Measurements from ENCODE around the gene ANKRD34A.

ANKRD34A gene

DNA sequence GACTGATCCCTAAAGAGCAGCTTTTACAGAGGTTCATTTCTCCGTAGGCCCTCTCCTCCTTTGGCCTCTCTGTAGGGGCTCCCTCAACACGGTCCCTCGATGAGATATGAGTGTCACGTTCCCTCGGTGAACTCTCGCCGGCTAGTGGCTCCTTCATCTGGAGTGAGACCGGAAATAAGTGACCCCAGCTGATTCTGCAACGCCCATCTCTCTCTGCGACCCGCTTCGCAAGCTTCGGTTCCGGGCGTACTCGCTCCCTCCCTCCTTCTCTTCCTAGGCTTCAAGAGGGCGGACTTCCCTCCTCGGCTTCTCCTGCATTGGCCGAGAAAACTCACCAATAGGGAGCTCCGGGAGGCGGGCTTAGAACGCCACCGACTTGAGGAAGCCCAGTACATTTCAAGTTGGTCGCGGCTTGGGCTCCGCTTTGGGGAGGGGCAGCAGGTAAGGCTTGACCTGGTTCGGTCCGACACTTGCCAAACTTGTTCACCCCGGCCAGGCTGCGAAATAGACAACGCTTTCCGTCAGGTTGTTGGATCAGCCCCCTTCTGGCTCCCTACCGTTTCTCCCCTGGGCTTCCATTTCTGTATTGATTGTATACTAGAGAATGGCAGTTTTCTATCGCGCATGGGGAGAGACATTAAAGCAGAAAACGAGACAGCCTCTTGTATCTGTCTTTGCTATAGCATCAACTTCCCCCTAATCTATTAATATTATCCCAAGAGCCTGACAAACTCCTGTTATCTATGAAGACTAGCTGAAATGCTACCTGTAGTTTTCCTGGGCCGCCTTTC is at the start of gene ANKRD34A, which contains the start of gene POLR3GL:
TSS of gene ANKRD34A (minus strand) at position 248 of the 791 bp plus-strand sequence. CDS start 2,816 bp downstream, outside the sequence.
TSS of gene POLR3GL (plus strand) at position 363 of the 791 bp plus-strand sequence. CDS start 10,176 bp downstream, outside the sequence.
- DNase-seq = peak; percentile 84

DNA sequence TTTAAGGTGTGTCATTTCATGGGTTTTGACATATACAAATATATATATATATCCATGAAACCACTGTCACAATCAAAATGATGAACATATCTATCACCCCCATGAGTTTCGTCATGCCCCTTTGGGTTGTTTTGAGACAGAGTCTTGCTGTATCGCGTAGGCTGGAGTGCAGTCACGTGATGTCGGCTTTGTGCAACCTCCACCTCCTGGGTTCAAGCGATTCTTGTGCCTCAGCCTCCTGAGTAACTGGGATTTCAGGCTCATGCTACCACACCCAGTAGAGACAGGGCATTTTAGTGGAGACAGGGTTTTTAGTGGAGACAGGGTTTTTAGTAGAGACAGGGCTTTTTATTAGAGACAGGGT is 49.2 kb upstream of the ANKRD34A start:
- no peak for DNase-seq

DNA sequence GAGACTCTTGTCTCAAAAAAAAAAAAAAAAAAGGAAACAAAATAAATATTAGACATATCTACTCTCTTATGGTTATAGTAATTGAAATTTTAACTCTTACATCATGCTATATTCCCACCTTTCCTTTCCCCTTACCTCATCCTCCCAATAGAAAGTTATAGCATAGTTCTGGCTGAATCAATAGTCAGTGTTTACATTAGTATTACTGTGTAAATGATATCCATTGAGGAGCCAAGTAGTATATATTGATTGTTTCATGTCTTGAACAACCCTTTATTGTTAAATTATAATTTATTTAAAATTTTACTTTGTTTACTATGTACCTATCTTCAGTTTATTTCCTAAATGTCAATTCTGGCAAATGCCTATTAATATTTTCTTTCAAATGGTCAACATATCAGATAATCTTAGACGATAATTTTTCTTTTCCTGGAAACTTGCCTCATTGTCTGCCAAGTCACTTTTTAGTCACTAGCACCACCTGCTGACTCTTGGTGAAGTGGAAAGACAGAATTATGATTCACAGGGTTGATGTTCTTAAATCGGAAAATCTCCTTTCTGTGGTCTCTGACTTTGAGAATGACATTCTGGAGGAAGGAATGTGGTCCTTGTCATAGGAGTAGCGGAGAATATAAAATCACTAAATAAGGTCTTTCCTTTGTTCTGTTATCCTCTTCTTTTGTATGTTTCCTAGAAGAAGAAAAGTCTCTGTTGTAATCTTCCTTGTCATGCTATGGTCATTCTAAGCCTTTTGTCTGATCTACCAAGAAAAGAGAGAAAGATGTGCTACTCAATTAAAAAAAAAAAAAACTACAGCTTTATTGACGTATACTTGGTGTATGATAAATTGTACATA is 48.6 kb upstream of the ANKRD34A start:
- DNase-seq = peak; percentile 69

DNA sequence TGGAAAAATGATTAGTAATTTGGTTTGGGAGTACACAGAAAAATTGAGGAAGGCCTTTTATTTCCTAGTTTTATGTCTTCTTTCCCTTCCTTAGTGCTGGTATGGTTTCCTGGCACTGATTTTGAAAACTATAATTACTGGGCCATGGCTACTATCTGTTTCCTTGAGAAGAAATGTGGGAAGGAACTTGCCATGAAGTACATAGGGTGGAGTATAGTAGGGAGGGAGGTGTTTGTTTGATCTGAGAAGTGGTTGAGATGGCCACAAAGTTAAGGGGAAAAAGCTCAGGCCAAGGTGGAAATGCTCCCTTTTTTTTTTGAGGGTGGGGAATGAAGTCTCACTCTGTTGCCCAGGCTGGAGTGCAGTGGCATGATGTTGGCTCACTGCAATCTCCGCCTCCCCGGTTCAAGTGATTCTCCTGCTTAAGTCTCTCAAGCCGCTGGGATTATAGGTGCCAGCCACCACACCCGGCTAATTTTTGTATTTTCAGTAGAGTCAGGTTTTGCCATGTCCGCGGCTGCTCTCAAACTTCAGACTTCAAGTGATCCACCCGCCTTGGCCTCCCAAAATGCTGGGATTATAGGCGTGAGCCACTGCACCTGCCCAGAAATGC is 45.9 kb upstream of the ANKRD34A start:
- no peak for DNase-seq

DNA sequence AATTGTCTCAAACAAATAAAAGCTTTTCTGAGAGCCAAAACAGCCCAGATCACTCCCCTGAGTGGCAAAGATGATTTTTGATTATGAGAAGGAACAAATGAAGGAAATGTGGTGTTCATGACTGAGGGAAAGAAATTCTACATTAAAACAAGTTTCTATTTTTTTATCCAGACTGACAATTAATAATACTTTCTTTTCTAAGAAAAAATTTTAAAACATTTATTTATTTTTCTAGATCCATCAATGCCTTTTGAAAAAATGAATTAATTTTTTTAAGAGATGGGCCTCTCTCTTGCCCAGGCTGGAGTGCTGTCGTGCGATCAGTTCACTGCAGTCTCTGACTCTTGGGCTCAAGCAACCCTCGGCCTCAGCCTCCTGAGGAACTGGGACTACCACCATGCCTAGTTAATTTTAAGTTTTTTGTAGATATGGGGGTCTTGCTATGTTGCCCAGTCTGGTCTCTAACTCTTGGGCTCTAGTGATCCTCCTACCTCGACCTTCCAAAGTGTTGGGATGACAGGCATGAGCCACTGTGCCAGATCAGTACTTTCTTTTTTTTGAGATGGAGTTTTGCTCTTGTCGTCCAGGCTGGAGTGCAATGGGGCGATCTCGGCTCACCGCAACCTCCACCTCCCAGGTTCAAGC is 43.2 kb upstream of the ANKRD34A start:
- no peak for DNase-seq

DNA sequence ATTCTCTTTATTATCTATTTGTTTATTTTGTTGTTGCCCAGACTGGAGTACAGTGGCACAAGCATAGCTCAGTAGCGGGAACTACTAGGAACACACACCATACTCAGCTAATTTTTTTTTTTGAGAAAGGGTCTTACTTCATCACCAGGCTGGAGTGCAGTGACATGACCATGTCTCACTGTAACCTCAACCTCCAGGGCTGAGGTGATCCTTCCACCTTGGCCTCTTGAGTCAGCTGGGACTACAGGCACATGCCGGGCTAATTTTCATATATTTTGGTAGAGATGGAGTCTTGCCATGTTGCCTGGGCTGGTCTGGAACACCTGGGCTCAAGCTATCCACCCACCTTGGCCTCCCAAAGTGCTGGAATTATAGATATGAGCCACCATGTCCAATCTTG is 37.3 kb upstream of the ANKRD34A start:
- DNase-seq = no peak

DNA sequence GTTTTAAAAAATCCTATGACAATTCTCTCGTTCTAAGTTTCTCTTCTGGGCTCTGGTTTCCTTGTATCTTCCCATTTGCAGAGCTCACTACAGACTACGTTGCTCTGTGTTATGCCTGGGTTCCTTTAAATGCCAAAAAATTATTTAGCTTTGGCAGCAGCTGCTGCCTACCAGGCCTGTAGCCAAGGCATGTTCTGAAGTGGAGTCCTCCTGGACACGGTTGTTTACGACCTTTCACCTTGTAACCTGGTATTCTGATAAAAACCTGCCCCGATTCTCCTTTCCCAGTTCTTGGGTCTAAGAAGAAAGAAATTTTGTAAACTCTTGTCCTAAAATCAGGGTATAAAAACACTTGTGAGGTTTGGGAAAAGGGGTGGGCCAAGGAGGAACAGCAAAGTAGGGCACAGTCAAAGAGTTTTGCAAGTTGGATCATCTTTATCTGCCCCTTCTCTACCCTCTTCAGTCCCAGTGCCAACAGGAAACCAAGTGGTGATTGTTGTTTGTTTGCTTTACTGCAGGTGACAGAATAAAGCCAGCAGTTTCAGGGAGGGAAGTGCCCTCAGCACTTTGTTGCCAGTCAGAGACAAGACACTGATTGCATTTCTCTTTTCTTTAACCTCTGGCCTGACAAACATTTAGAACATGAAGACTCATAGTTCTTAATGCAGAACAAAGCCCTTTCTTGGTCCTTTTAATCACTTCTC is 35.1 kb upstream of the ANKRD34A start:
- peak; percentile 96 for DNase-seq

DNA sequence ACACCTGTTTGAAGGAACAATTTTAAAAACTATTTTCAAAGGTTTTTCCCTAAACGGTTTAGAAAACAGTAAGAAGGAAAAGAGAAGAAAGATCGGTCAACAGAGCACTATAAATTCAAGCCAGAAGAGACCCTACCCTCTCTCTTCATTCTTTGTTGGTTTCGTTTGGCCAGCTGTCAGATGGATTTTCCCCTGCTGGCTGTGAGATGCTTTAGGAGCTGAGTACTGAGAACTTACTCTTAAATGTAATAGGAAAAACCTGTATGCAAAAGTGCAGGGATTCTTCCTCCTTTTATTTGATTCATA is 33.3 kb upstream of the ANKRD34A start:
- DNase-seq = no peak

DNA sequence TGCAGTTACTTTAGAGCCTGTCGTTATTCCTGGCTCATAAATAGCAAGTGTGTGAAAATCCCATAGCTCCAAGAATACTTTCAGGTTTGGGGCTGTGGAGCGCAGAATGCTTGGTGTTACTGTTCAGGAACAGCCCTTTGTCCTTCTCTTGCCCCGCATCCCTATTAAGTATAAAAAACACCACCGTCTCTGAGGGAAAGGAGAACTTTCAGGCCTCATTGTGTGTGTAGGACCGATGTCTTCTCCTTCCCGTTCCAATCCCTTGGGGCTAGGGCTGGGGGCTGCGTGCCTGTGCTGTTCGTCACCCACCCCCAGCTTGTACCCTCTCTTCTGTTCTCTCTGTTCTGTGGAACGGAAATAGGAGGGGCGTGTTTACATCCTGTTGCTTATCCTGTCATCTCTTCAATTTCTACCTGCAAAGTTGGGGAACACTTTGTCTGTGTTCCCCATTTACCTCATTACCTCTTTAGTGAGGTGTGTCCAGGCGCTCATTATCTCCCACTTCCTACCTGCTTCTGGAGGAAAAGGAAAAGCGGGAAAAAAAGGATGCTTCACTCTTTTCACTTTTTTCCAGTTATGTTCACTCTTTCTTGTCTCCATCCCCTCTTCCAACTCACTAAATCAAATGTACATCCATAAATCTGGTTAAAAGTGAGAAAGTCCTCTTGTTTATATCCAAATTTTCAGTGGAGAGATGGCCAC is 32.8 kb upstream of the ANKRD34A start:
- DNase-seq = no peak

DNA sequence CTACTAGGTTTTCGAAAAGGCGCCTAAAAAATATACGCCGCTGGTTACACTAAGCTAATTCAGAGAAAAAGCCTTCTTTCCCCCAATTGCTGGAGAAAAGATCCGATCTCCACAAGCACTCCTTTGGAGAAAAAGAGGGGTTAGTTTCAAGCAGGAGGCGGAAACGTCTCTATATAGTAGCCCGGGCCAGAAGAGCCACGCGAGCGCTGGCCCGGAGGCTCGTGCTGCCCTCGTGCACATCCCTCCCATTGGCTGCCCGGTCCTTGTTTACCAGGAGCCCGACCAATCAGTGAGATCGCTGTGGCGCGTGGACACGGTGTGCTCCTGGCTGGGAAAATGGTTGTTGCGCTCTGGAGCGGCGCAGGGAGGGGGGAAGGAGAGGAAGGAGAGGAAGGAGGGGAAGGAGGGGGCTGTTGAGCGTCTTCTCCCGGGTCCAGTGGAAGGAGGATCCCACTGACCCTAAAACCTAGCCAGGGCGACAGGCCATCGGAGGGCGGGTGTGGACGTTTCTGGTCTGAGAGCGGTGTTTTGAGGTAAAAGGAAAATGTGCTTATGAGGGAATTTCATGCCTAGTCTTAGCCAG is 32.1 kb upstream of the ANKRD34A start, which contains the start of gene TXNIP:
TSS of gene TXNIP (minus strand) at position 147 of the 583 bp plus-strand sequence. CDS start 313 bp downstream, outside the sequence.
- DNase-seq = peak; percentile 89

DNA sequence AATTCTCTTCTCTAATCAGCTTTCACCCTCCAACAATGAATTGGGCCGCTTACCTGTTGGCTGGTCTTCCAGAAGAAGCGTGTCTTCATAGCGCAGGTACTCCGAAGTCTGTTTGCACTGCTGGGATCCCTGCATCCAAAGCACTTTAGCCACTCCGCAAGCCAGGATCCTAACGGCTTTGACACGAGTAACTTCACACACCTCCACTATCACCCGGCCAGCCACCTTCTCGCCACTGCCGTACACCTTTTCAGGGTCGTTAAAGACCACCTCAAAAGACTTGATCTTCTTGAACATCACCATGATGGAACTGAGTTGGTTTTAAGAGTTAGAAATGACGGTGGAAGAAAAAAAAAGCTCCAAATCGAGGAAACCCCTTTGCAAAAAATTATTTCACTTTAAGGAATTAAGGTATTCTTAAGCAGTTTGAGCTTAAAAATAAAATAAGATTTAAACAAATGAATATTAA is 31.6 kb upstream of the ANKRD34A start:
- DNase-seq = no peak

DNA sequence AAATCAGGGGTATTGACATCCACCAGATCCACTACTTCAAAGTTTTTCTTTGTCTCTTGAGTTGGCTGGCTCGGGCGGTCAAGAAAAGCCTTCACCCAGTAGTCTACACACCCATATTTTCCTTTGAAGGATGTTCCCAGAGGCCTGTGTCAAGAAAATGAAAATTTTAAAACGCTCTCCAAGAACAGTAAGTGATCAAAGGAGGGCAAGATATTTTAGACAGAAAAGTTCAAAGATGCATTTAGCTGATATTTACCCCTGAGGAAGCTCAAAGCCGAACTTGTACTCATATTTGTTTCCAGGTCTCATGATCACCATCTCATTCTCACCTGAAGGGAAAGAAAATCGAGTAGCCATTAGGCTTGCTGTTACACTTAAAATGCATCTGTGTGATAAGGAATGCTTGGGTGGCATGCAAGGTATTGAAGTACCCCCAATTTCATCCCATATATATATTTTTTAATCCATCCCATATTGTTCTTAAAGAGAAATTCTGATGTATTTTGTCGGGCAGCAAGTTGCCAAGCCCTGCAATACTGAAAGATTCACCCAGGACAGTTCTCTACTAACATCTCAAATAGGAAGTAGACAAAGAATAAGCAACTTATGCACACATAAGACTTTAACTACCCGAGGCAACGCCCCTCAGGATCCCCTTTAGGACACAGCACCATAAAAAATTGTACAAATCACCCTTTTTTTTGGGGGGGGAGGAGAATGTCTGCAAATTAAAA is 30.9 kb upstream of the ANKRD34A start:
- DNase-seq = no peak

DNA sequence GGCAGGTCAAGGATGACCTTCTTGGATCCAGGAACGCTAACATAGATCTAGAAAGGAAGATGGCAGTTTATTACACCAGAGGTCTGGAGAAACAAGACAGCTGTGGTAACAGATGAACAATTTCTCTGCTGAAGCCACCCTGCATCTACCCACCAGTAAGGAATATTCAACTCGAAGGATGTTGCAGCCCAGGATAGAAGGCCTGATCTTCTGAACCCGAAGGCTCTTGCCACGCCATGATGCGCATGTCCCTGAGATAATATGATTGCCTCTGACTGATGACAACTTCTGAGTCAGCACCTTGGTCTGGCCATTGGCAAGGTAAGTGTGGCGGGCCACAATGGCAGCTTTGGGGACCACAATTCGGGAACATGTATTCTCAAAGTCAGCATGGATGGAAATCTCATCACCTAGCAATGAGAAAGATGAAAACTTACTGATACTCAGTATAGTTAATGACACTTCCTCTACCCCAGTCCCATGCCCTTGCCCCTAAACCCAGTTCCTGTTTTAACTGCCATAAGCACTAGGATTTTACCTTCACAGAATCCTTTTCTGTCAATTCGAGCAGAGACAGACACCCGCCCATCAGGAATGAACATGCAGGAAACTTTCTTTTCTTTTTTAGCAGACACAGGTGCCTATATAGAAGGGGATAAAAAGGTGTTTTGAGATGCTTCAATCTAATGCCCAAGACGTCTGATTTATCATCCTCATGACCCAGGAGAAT is 30.2 kb upstream of the ANKRD34A start:
- DNase-seq = peak; percentile 19

DNA sequence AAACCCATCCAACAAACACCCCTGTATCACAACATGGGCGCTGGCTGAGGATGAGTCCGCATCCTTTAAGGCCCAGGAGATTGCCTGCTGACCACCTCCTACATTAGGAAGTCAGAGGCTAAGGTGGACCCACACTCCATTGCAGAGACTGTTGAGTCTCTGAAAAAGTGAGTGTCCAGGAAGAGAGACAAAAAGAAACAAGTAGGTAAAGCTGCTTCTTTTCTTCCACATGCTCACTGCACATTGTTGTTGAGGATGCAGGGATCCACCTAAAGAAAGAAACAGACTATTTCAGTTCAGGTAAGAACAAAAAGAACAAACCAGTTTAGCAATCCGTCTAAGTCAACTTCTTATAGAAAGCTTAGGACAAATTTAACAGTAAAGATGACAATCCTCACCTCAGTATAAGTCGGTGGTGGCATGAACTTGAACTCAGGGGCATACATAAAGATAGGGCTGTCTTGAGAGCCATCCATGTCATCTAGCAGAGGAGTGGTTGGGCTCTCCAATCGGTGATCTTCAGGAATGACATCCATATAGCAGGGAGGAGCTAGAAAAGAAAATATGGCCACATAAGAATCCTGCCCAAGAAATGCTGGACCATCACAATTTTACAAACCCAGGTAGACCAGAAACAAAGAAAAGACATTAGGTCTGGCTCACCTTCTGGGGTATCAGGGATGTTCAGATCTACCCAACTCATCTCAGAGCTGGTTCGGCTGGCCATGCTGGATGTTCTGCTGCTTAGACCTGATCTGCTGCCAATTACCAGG is 29.4 kb upstream of the ANKRD34A start:
- no peak for DNase-seq

DNA sequence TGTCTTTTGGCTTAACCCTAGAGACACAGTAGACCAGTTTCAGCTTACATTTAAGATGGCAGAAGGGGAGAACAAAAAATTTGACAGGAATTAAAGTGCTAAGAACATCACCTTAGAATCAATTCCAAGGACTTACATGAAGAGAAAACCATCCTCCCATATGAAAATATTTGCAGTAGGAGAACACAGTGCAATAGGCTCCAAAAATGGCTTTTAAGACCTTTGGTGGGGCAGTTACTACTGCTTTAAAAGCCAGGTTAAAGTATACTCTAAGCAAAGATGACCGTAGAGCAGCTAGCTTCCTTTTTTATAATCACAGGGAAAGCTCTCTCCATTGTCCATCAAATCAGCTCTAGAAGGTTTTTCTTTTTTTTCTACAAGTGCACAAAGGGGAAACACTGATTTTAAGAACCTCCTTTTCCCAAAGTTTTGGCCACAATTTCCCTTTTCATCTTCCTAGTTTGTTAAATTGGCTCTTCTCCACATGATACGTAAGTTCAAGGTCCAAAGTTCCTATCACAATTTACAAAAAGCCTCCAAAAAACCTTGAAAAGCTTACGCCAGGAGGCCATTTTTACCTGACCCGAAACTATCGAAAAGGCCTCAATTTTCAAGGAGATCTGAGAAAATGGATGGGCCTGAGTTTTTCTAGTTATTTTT is 28.7 kb upstream of the ANKRD34A start:
- DNase-seq = no peak

DNA sequence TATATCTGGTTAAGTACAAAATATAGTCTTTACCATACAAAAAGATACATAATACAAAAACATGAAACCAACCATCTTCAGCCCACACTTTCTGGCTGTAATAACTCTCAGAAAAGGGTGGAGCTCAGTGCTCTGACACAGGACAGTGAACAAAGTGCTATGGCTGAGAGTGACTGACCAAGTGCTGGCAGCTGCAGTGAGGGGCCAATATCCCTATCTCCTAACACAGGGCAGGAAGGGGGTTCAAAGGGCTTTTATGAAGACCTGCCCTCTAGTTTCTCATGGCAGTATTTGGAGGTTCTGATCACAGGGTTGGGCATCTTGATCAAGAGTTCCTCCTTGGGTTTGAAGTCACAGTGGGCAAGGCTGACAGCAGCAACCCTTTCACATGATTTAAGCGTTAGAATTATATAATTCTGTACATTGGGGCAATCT is 28.1 kb upstream of the ANKRD34A start:
- no peak for DNase-seq

DNA sequence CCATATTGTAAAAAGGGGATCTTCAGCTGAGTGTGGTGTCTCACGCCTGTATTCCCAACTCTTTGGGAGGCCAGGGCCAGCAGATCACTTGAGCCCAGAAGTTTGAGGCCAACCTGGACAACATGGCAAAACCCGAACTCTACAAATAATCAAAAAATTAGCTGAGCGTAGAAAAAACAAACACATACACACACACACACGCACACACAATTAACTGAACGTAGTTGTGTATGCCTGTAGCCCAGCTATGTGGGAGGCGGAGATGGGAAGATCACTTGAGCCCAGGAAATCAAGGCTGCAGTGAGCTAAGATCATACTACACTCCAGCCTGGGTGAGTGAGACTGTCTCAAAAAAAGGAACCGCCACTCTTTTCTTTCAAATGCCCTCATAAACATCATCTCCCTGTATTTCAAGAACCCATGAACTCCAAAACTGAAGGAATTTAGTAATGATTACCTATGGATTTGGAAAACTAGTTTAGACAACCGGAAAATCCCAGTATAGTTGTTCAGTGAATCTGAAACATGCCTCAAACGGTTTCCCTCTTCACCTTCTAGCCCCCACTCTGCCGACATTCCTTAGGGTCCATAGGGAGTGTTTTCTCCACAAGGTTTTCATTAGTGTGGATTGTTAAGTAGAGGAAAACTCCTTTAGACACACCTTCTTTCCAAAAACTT is 27.5 kb upstream of the ANKRD34A start:
- DNase-seq = no peak

Data from NCI-H2029 treated with DMSO at 0.1 percent for 48 hours (cell line).